DLD1 (cell line): Measurements from ENCODE around the gene ACAP2.
"Not testable (repeated sequence)": the region's sequence is repeated elsewhere in the genome, so short reads cannot be mapped to it uniquely, and the experiment has no call there.

Experiments used
- in situ Hi-C: cut with HindIII; loops from 2 replicates; pipeline ENCODE4 v1.10.0; 2017; ENCODE audit warnings: low sequenced_read_pairs

ACAP2 gene

GRCh38 chr3:195395208-195395816, 47.5 kb downstream of the ACAP2 start:
- in situ Hi-C loops = no loop called here

DNA sequence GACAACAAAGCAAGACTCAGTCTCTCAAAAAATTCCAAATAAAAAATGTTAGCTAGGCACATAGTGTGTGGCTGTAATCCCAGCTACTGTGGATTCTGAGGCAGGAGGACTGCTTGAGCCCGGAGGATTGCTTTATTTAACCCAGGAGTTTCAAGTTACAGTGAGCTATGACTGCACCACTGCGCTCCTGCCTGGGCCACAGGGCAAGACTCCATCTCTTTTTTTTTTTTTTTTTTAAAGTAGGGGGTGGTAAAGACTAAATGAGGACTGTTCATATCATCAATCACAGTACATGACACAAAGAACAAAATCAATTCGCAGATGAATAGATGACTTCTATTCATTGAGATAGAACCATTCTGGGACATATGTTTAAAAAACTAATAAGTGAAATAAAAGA, 48.1 kb downstream of the ACAP2 start:
- in situ Hi-C loops = no loop called here

GRCh38 chr3:195394024-195394423, 48.8 kb downstream of the ACAP2 start:
- in situ Hi-C loops = no loop called here

DNA sequence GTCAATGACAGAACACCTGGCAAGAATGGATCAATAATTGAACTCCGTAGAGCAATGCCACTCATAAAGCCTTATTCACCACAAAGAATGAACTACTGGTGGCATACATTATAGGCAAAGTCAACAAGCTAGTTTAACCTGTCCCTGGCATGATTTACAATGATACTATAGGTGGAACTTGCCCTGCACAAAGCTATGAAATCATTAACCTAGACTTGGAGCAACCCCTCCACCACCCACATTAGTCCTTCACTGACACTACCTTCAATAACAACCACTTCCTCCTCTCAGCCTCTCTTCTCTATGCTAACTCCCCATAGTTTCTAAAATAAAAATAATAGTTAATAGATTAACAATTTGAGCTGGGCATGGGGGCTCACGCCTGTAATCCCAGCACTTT, 54.4 kb downstream of the ACAP2 start:
- in situ Hi-C loops = no loop called here

- in situ Hi-C loops = no loop called here
These were observed 56.1 kb downstream of the ACAP2 start for GRCh38 chr3:195386739-195387138.

GRCh38 chr3:195385526-195385925, 57.3 kb downstream of the ACAP2 start:
- in situ Hi-C loops = no loop called here

DNA sequence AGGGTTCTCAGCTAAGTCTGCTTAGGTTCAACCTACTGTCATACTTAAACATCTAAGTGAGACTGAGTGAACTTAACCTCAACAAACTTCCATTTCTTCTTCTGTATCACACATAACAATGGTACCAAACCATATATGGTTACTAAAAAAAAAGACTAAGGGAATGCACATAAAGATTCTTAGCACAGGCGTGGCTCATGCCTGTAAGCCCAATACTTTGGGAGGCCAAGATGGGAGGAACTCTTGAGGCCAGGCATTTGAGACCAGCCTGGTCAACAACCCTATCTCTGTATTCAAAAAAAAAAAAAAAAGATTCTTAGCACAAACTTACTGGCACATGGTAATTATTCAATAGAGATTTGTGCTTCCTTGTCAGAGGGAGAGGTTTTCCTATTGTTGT, 57.9 kb downstream of the ACAP2 start:
- in situ Hi-C loops = no loop called here

DNA sequence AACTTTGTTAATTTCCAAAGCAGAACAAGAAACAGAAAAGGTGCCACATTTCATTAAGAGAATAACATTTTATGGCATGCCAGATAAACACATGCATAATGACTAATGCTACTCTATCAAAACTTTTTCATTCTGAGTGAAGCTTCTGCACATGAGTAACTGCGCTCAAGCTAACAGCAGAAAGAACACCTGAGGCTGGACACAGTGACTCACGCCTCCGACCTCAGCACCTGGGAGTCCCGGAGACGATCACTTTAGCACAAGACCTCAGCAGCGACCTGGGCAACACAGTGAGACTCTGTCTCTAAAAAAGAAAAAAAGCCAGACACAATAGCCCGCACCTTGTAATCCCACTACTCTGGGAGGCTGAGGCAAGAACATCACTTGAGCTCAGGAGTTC, 70.6 kb downstream of the ACAP2 start:
- in situ Hi-C loops = no loop called here

- in situ Hi-C loops = no loop called here
These were observed 76.5 kb downstream of the ACAP2 start for GRCh38 chr3:195366200-195366925.

DNA sequence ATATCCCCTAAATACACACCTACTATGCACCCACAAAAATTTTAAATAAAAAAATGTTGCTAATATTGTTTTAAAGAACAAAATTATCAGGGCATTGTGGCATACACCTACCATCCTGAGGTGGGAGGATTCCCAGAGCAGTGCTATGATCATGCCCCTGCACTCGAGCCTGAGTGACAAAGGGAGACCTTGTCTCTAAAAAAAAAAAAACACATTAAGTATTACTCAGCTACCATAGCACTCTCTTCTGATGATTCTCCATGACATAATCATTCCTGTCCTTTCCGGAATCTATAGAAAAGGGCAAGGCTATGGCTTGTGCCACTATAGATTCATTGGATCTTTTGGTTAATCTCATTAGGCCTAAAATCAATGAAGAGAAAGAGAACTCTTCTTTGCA, 77.4 kb downstream of the ACAP2 start:
- in situ Hi-C loops = no loop called here

DNA sequence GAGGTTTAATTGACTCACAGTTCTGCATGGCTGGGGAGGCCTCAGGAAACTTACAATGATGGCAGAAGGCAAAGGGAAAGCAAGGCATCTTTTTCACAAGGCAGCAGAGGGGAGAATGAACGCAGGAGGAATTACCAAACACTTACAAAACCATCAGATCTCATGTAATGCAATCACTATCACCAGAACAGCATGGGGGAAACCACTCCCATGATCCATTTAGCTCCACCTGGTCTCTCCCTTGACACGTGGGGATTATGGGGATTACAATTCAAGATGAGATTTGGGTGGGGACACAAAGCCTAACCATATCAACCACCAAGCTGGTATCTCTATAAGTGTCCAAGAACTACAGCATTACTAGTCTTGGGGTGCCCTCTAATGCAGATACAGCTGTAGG, 85.0 kb downstream of the ACAP2 start:
- in situ Hi-C loops = not testable (repeated sequence)

DNA sequence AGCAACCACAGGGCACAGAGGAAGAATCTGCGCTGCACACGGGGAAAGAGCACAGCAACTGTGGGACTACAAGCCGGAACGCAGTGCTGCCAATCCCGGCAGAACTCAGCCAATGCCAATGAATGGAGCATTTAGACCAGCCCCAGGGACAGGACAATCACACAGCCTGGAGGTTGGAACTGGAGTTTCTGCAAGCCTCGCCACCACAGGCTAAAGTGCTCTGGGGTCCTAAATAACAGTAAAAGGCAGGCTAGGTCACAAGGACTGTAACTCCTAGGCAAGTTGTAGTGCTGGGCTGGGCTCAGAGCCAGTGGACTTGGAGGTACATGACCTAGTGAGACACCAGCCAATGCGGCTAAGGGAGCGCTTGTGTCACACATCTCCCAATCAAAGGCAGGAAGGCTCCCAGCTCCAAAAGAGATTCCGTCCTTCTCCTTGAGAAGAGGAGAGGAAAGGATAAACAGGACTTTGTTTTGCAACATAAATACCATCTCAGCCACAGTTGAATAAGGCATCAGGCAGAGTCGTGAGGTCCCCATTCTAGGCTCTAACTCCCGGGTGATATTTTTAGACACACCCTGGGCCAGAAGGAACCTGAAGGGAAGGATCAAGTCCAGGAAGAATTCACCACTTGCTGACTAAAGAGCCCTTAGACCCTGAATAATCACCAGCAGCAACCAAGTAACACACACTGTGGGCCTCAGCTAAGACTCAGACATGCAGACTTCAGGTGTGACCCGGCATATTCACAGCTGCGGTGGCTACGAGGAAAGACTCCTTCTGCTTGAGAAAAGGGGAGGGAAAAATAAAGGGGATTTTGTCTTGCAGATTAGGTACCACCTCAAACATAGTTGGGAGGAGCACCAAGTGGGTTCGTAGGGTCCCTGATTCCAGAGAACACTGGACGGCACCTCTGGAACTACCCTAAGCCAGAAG, 86.4 kb downstream of the ACAP2 start:
- in situ Hi-C loops = no loop called here

- in situ Hi-C loops = not testable (repeated sequence)
These were observed 88.8 kb downstream of the ACAP2 start for GRCh38 chr3:195354009-195354408.

GRCh38 chr3:195352895-195353488, 89.8 kb downstream of the ACAP2 start:
- in situ Hi-C loops = no loop called here

GRCh38 chr3:195348426-195349115, 94.2 kb downstream of the ACAP2 start:
- in situ Hi-C loops = no loop called here

GRCh38 chr3:195337747-195338146, 105.1 kb downstream of the ACAP2 start:
- in situ Hi-C loops = no loop called here

DNA sequence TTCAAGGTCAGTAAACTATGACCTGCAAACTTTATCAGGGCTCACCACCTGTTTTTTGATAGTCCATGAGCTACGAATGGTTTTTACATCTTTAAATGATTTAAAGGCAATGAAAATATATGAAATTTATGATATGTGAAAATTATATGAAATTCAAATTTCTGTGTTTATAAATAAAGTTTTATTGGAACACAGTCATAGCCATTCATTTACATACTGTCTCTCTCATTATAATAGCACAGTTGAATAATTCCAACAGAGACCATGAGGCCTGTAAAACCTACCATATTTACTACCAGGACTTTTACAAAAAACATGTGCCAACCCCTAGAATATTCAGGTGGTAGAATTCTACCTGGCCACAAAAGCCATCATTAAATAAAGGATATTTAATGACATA, 107.9 kb downstream of the ACAP2 start:
- in situ Hi-C loops = no loop called here

DNA sequence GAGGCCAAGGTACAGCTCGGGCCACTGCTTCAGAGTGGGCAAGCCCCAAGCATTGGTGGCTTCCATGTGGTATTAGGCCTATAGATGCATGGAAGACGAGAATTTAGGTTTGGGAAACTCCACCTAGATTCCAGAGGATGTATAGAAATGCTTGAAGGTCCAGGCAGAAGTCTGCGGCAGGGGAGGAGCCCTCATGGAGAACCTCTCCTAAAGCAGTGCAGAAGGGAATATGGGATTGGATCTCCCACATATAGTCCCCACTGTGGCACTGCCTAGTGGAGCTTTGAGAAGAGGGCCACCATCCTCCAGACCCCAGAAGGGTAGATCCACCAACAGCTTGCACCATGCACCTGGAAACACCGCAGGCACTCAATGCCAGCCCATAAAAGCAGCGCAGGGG, 123.8 kb downstream of the ACAP2 start:
- in situ Hi-C loops = loop anchor here (25.0 kb wide), 2 partner anchors 118 to 193 kb away; partner anchors contain the start of gene ACAP2

GRCh38 chr3:195312714-195313113, 130.1 kb downstream of the ACAP2 start:
- in situ Hi-C loops = loop anchor here (25.0 kb wide), 2 partner anchors 125 to 200 kb away; partner anchors contain the start of gene ACAP2

- in situ Hi-C loops = loop anchor here (25.0 kb wide), 2 partner anchors 130 to 205 kb away; partner anchors contain the start of gene ACAP2
These were observed 135.1 kb downstream of the ACAP2 start for GRCh38 chr3:195307711-195308110.
